Gastroesophageal sphincter (tissue), 3 donors: Measurements from ENCODE around the gene DUSP10.

Experiments used
- CTCF ChIP-seq, 4 experiments: fragments of 200-600 bp in 2 of 4; fragments of 450-650 bp in 2 of 4; sonication (generic) in 1 of 4; IDR thresholded peaks; one replicate each; pipeline ENCODE4 v1.5.1; 2017 to 2019; ENCODE audit warnings: antibody characterized with exemption in 4 of 4, mild to moderate bottlenecking in 2 of 4, moderate library complexity in 2 of 4
- EP300 ChIP-seq: sonication (generic); formaldehyde crosslinking; IDR thresholded peaks from one replicate; pipeline ENCODE4 v1.6.1; 2017; ENCODE audit warnings: antibody characterized with exemption, mild to moderate bottlenecking

- no peak for TF ChIP-seq CTCF (IDR thresholded peaks at IDR 0.05)
- no peak for TF ChIP-seq EP300
Measured at GRCh38 chr1:221696027-221696426, 45.9 kb downstream of the DUSP10 start.
